ENCODE data around the gene IGFBP5.

The IGFBP5 gene

DNA sequence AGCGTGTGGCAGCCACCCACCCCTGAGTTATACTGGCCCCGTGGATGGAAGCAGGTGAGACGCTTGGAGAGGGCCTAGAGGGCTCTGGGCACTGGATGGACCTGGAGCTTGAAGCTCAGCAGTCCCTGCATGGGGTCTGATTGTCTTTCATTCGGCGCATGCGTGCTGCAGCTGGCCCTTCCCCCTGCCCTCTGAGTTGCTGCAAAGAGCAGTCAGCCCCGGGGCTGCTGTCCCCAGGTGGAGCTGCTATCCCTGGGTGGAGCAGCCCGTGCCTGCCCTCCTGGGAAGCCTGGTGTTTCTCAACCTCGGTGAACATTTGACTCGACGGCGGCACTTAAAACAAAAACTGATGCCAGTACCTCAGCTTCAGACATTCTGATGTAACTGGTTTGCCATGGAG, 29.6 kb downstream of the IGFBP5 start:
- TF ChIP-seq, protein P1, sequence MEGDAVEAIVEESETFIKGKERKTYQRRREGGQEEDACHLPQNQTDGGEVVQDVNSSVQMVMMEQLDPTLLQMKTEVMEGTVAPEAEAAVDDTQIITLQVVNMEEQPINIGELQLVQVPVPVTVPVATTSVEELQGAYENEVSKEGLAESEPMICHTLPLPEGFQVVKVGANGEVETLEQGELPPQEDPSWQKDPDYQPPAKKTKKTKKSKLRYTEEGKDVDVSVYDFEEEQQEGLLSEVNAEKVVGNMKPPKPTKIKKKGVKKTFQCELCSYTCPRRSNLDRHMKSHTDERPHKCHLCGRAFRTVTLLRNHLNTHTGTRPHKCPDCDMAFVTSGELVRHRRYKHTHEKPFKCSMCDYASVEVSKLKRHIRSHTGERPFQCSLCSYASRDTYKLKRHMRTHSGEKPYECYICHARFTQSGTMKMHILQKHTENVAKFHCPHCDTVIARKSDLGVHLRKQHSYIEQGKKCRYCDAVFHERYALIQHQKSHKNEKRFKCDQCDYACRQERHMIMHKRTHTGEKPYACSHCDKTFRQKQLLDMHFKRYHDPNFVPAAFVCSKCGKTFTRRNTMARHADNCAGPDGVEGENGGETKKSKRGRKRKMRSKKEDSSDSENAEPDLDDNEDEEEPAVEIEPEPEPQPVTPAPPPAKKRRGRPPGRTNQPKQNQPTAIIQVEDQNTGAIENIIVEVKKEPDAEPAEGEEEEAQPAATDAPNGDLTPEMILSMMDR (IDR thresholded peaks at IDR 0.05; ENCODE audit: low read depth, low read length): no peak
- peak in 1 of 2 donors; percentile 32 for DNase-seq (ENCODE audit: low read depth in 2 of 2)
- no peak overlapping the region for H3K4me3 ChIP-seq (replicated peaks in 1 of 2; ENCODE audit: low read depth in 2 of 2, low read length in 2 of 2)

DNA sequence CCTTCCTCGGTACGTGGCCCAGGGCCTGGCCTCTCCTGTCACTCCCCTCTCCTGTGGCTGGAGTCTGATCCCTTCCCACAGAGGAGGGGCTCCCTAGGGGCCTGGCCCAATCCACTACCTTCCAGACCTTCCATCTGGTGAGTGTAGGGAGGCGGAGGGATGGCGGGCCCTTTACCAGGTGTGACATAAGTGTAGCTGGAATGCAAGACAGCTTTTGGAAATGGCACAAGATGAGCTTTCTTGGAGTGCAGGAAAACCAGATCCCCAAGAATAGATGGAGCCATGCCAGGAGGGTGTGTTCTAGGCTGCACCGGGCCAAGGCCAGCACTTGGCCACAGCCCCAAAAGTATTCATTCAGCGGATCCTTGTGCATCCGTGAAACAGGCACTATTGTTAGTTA, 30.1 kb downstream of the IGFBP5 start:
- no peak overlapping the region for H3K4me3 ChIP-seq (replicated peaks in 1 of 2; ENCODE audit: low read depth in 2 of 2, low read length in 2 of 2)
- peak; percentile 22 to 66 for DNase-seq (ENCODE audit: low read depth in 2 of 2)
- TF ChIP-seq, protein P1 (IDR thresholded peaks at IDR 0.05; ENCODE audit: low read depth, low read length): no peak

DNA sequence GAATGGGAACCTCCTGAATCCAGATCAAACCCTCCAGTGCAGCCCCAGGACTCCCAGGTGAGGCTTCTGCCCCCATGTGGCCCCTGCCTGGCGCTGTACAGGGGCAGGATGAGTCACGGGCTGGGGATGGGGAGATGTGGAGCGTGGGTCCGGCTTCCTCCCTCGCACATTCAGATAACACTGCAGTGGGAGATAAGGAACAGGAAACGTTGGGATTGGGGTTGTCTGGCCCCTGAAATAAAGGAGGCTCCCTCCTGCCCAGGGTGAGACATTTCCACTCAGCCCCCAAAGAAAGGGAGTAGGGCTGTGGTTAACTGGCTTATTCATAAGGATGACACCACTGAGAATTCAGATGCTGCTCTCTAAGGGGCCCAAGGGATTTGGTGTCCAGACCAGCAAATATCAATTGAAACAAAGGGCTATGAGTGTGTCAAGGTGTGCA, 30.7 kb downstream of the IGFBP5 start:
- no peak overlapping the region for H3K4me3 ChIP-seq (replicated peaks in 1 of 2; ENCODE audit: low read depth in 2 of 2, low read length in 2 of 2)
- TF ChIP-seq, protein P1 (IDR thresholded peaks at IDR 0.05; ENCODE audit: low read depth, low read length): peak; percentile 25
- DNase-seq (ENCODE audit: low read depth in 2 of 2): peak; percentile 43 to 48

DNA sequence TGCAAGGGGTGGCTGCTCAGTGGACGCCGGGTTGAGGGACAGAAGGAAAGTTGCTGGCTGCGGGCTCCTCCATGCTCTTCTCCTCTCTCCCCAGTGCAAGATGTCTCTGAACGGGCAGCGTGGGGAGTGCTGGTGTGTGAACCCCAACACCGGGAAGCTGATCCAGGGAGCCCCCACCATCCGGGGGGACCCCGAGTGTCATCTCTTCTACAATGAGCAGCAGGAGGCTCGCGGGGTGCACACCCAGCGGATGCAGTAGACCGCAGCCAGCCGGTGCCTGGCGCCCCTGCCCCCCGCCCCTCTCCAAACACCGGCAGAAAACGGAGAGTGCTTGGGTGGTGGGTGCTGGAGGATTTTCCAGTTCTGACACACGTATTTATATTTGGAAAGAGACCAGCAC, 31.5 kb downstream of the IGFBP5 start:
- TF ChIP-seq, protein P1 (IDR thresholded peaks at IDR 0.05; ENCODE audit: low read depth, low read length): no peak
- DNase-seq (ENCODE audit: low read depth in 2 of 2): no peak
- H3K4me3 ChIP-seq (replicated peaks in 1 of 2; ENCODE audit: low read depth in 2 of 2, low read length in 2 of 2): no peak overlapping the region

DNA sequence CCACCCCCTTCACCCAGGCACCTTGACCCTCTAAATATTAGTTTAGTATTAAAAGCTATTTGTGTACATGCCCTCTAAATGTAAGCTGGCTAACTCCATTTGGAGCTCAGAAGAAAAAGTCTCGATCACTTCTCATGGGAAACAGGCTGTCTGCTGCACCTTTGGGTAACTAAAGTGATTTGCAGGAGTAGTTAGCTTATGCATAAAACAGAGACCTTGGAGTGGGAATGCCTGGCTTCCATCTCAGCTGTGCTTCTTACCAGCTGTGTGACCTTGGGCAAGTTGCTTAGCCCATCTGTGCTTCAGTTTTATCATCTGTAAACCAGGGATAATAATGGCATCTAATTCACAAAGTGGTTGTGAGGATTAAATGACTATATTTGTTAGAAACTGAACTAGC, 32.2 kb downstream of the IGFBP5 start:
- TF ChIP-seq, protein P1 (IDR thresholded peaks at IDR 0.05; ENCODE audit: low read depth, low read length): no peak
- no peak overlapping the region for H3K4me3 ChIP-seq (replicated peaks in 1 of 2; ENCODE audit: low read depth in 2 of 2, low read length in 2 of 2)
- DNase-seq (ENCODE audit: low read depth in 2 of 2): no peak

DNA sequence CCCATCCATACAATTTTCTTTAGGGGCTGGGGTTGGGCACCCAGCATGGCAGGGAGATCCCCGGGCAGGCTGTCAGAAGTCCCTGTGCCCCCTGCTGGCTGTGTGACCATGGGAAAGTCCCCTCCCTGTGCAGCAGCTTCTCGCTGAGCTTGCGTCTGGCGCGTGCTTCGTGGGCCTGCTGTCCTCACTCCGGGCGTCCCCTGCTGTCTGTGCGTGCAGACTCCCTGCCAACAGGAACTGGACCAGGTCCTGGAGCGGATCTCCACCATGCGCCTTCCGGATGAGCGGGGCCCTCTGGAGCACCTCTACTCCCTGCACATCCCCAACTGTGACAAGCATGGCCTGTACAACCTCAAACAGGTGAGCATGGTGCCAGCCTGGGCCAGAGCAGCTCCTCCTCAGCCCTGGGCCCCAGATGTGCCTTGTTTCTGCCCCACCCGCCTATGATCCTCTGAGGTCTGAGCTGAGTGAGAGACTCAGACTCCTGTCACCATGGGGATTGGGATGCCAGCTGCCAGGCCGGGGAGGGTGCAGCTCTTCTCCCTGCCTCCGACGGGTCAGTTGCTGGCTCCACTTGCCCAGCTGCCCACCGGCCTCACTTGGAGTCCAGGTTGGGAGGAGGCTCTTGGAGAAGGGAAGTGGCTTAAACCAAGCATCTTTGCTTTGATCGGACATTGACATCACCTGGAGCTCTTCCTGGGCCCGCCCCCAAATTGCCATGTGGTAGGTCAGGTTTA, 33.5 kb downstream of the IGFBP5 start:
- H3K4me3 ChIP-seq (replicated peaks in 1 of 2; ENCODE audit: low read depth in 2 of 2, low read length in 2 of 2): no peak overlapping the region
- DNase-seq (ENCODE audit: low read depth in 2 of 2): no peak
- TF ChIP-seq, protein P1 (IDR thresholded peaks at IDR 0.05; ENCODE audit: low read depth, low read length): peak; percentile 17

DNA sequence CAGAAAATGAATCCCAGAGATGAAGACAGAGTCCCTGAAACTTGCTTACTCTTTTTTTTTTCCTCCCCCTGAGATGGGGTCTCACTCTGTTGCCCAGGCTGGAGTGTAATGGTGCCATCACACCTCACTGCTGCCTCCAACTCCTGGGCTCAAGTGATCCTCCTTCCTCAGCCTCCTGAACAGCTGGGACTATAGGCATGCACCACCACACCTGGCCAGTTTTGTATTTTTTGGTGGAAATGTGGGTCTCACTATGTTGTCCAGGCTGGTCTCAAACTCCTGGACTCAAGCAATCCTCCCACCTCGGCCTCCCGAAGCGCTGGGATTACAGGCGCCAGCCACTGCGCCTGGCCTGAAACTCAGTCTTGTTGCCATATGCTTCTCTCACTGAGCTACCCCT, 34.3 kb downstream of the IGFBP5 start:
- no peak overlapping the region for H3K4me3 ChIP-seq (replicated peaks in 1 of 2; ENCODE audit: low read depth in 2 of 2, low read length in 2 of 2)
- DNase-seq (ENCODE audit: low read depth in 2 of 2): no peak
- TF ChIP-seq, protein P1 (IDR thresholded peaks at IDR 0.05; ENCODE audit: low read depth, low read length): no peak

Data from cardiac fibroblast (primary cell).